B cell (primary cell): ENCODE results near the gene ADA.

Experiments
- EZH2 ChIP-seq: IDR thresholded peaks from 2 replicates; pipeline ENCODE4 v1.6.1; 2012; ENCODE audit warnings: borderline replicate concordance, low read depth, mild to moderate bottlenecking, moderate library complexity, low read length; ENCODE audit not compliant: insufficient read depth, poor library complexity, severe bottlenecking
- TF ChIP-seq, protein P1 (sequence below): fragments of 200-600 bp; IDR thresholded peaks from one replicate; pipeline ENCODE4 v1.8.0; 2022; ENCODE audit warnings: antibody characterized with exemption, mild to moderate bottlenecking

GRCh38 chr20:44609006-44609515 is 42.4 kb downstream of the ADA start:
- TF ChIP-seq, protein P1, sequence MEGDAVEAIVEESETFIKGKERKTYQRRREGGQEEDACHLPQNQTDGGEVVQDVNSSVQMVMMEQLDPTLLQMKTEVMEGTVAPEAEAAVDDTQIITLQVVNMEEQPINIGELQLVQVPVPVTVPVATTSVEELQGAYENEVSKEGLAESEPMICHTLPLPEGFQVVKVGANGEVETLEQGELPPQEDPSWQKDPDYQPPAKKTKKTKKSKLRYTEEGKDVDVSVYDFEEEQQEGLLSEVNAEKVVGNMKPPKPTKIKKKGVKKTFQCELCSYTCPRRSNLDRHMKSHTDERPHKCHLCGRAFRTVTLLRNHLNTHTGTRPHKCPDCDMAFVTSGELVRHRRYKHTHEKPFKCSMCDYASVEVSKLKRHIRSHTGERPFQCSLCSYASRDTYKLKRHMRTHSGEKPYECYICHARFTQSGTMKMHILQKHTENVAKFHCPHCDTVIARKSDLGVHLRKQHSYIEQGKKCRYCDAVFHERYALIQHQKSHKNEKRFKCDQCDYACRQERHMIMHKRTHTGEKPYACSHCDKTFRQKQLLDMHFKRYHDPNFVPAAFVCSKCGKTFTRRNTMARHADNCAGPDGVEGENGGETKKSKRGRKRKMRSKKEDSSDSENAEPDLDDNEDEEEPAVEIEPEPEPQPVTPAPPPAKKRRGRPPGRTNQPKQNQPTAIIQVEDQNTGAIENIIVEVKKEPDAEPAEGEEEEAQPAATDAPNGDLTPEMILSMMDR = no peak
- no peak for TF ChIP-seq EZH2
